SK-N-SH (cell line): ENCODE measurements around the gene SUSD3. TPM values are rescaled to one million over a fixed set of nuclear protein-coding genes. Genes with fewer than 3 reads are reported as not detected.

Source experiments
- CTCF ChIA-PET: fragments of 300-600, 350-600 bp; formaldehyde crosslinking; extraction: SDS; loops from one replicate; lab custom pipeline; 2021; lab: Yijun Ruan, JAX
- POLR2A ChIA-PET: fragments of 350-600 bp; sonication (Branson Sonifier 250); formaldehyde crosslinking; extraction: SDS; loops from one replicate; lab custom pipeline; 2020; ENCODE audit warnings: antibody characterized with exemption, inconsistent platforms; lab: Yijun Ruan, JAX
- DNase-seq: peaks from one replicate; pipeline ENCODE4 v3.0.0; 2012
- H2AFZ ChIP-seq: fragments of 200-600 bp; sonication (generic); 2 replicates; pipeline ENCODE4 v1.8.1; 2016; ENCODE audit warnings: antibody characterized with exemption, mild to moderate bottlenecking, low read depth
- H3F3A ChIP-seq: fragments of 200-600 bp; sonication (generic); replicated peaks from 2 replicates; pipeline ENCODE3; 2016; ENCODE audit warnings: antibody characterized with exemption, mild to moderate bottlenecking; ENCODE audit not compliant: insufficient read depth
- H3K27ac ChIP-seq, 2 experiments: fragments of 200-500 bp in 1 of 2; fragments of 200-600 bp in 1 of 2; sonication (Bioruptor generic) in 1 of 2; sonication (generic), shearing (Covaris generic) in 1 of 2; 2 replicates each; pipeline versions ENCODE4 v1.5.1 to v1.6.1; 2014 to 2016; ENCODE audit warnings: low read depth in 2 of 2, inconsistent platforms in 1 of 2, low read length in 1 of 2, mild to moderate bottlenecking in 1 of 2, mixed read lengths in 1 of 2
- H3K27me3 ChIP-seq: fragments of 200-600 bp; sonication (generic), shearing (Covaris generic); 2 replicates; pipeline ENCODE4 v1.6.1; 2016; ENCODE audit warnings: mixed run types; ENCODE audit not compliant: insufficient read depth
- H3K36me3 ChIP-seq, 2 experiments: fragments of 200-500 bp in 1 of 2; fragments of 200-600 bp in 1 of 2; sonication (Bioruptor generic) in 1 of 2; sonication (generic) in 1 of 2; replicated peaks in 1 of 2; 2 replicates each; pipeline versions ENCODE3 to v1.5.1; 2014 to 2016; ENCODE audit warnings: low read length in 1 of 2, mild to moderate bottlenecking in 1 of 2; ENCODE audit not compliant: insufficient read depth in 2 of 2, control insufficient read depth in 1 of 2
- H3K4me1 ChIP-seq, 2 experiments: fragments of 200-500 bp in 1 of 2; fragments of 200-600 bp in 1 of 2; sonication (Bioruptor generic) in 1 of 2; sonication (generic), shearing (Covaris generic) in 1 of 2; 2 replicates each; pipeline versions ENCODE4 v1.5.1 to v1.6.1; 2014 to 2016; ENCODE audit warnings: low read depth in 1 of 2, low read length in 1 of 2, mixed run types in 1 of 2; ENCODE audit not compliant: insufficient read depth in 2 of 2, control insufficient read depth in 1 of 2
- H3K4me2 ChIP-seq: fragments of 200-600 bp; sonication (generic), shearing (Covaris generic); 2 replicates; pipeline ENCODE4 v1.6.1; 2017; ENCODE audit warnings: mixed run types
- H3K4me3 ChIP-seq, 2 experiments: fragments of 200-500 bp in 1 of 2; fragments of 200-600 bp in 1 of 2; sonication (Bioruptor generic) in 1 of 2; sonication (generic), shearing (Covaris generic) in 1 of 2; 2 replicates each; pipeline versions ENCODE4 v1.5.1 to v1.8.1; 2014 to 2016; ENCODE audit warnings: low read depth in 2 of 2, inconsistent platforms in 1 of 2, low read length in 1 of 2, mild to moderate bottlenecking in 1 of 2, mixed read lengths in 1 of 2, moderate library complexity in 1 of 2
- H3K79me2 ChIP-seq: fragments of 200-600 bp; sonication (generic); 2 replicates; pipeline ENCODE4 v1.8.1; 2017; ENCODE audit warnings: mild to moderate bottlenecking; ENCODE audit not compliant: insufficient read depth
- H3K9ac ChIP-seq: fragments of 200-600 bp; sonication (generic); 2 replicates; pipeline ENCODE4 v1.6.1; 2017; ENCODE audit warnings: mixed run types
- H3K9me2 ChIP-seq: fragments of 200-600 bp; sonication (generic); 2 replicates; pipeline ENCODE4 v1.6.1; 2017; ENCODE audit warnings: mixed run types
- H3K9me3 ChIP-seq: fragments of 200-600 bp; sonication (generic); 2 replicates; pipeline ENCODE4 v1.6.1; 2017; ENCODE audit warnings: mixed run types, mild to moderate bottlenecking, moderate library complexity
- H4K20me1 ChIP-seq: fragments of 200-600 bp; sonication (generic); 2 replicates; pipeline ENCODE4 v1.6.1; 2017; ENCODE audit warnings: mild to moderate bottlenecking, mixed run types; ENCODE audit not compliant: insufficient read depth
- EZH2phosphoT487 ChIP-seq: fragments of 200-600 bp; sonication (generic); IDR thresholded peaks from 2 replicates; pipeline ENCODE4 v1.6.1; 2017; ENCODE audit warnings: low read depth, mixed run types, mild to moderate bottlenecking, antibody characterized with exemption, moderate library complexity, borderline replicate concordance
- FOSL2 ChIP-seq: IDR thresholded peaks from 2 replicates; pipeline ENCODE4 v1.4.0; 2012; ENCODE audit warnings: low read depth, mild to moderate bottlenecking, moderate library complexity, borderline replicate concordance
- IRF3 ChIP-seq: fragments of 150-350 bp; IDR thresholded peaks from 2 replicates; pipeline ENCODE4 v1.6.1; 2016; ENCODE audit warnings: mild to moderate bottlenecking, low read depth, low read length
- MAX ChIP-seq: IDR thresholded peaks from 2 replicates; pipeline ENCODE4 v1.4.0; 2012; ENCODE audit warnings: low read depth
- NFIC ChIP-seq: IDR thresholded peaks from 2 replicates; pipeline ENCODE4 v1.4.0; 2012; ENCODE audit warnings: borderline replicate concordance
- RAD21 ChIP-seq: IDR thresholded peaks from 2 replicates; pipeline ENCODE4 v1.6.1; 2012; ENCODE audit warnings: mild to moderate bottlenecking, low read length
- RCOR1 ChIP-seq: fragments of 150-350 bp; IDR thresholded peaks from 2 replicates; pipeline ENCODE4 v1.6.1; 2017; ENCODE audit warnings: antibody characterized with exemption, low read length
- REST ChIP-seq: IDR thresholded peaks from 2 replicates; pipeline ENCODE4 v1.6.1; 2012; ENCODE audit warnings: mild to moderate bottlenecking, low read depth, low read length, moderate library complexity
- RFX5 ChIP-seq: IDR thresholded peaks from 2 replicates; pipeline ENCODE4 v1.6.1; 2012; ENCODE audit warnings: mild to moderate bottlenecking, improper control_type of control experiment, low read length
- TAF1 ChIP-seq: IDR thresholded peaks from 2 replicates; pipeline ENCODE4 v1.6.1; 2012; ENCODE audit warnings: low read depth, mild to moderate bottlenecking, low read length, moderate library complexity, borderline replicate concordance
- TCF12 ChIP-seq: IDR thresholded peaks from 2 replicates; pipeline ENCODE4 v1.4.0; 2012
- TEAD4 ChIP-seq: IDR thresholded peaks from 2 replicates; pipeline ENCODE4 v1.4.0; 2012; ENCODE audit warnings: mild to moderate bottlenecking, borderline replicate concordance; ENCODE audit not compliant: insufficient read depth
- USF2 ChIP-seq: fragments of 150-350 bp; IDR thresholded peaks from 2 replicates; pipeline ENCODE4 v1.6.1; 2017; ENCODE audit warnings: antibody characterized with exemption, low read length, low read depth, borderline replicate concordance
- WGBS: methylation state at CpG from one replicate; pipeline ENCODE4 v1.1.6; 2017; ENCODE audit warnings: low lambda C conversion rate; 5-methylcytosine and 5-hydroxymethylcytosine counted together
- polyA plus RNA-seq, 3 experiments: library from polyadenylated mRNA; depleted of rRNA; stranded (reverse); fragments of >200 nt; gene quantifications; 2 replicates each; pipeline ENCODE4 v1.2.3, GENCODE V29; 2012
- TF ChIP-seq, protein P1 (sequence below): IDR thresholded peaks from 2 replicates; pipeline ENCODE4; 2012
- TF ChIP-seq, protein P2 (sequence below): fragments of 200-600 bp; sonication (generic); IDR thresholded peaks from 2 replicates; pipeline ENCODE4 v1.6.1; 2017; ENCODE audit warnings: antibody characterized with exemption, mild to moderate bottlenecking, moderate library complexity

SUSD3 gene
- polyA plus RNA-seq (2012; rRNA removed), result 0.49 and 0.67 TPM in 2 replicates
- 0.33 and 0.35 TPM in 2 replicates for polyA plus RNA-seq (2012; cell fraction: cytosol; rRNA removed)
- polyA plus RNA-seq (2012; cell fraction: nucleus; rRNA removed), result 0.09 and 0.13 TPM in 2 replicates

DNA sequence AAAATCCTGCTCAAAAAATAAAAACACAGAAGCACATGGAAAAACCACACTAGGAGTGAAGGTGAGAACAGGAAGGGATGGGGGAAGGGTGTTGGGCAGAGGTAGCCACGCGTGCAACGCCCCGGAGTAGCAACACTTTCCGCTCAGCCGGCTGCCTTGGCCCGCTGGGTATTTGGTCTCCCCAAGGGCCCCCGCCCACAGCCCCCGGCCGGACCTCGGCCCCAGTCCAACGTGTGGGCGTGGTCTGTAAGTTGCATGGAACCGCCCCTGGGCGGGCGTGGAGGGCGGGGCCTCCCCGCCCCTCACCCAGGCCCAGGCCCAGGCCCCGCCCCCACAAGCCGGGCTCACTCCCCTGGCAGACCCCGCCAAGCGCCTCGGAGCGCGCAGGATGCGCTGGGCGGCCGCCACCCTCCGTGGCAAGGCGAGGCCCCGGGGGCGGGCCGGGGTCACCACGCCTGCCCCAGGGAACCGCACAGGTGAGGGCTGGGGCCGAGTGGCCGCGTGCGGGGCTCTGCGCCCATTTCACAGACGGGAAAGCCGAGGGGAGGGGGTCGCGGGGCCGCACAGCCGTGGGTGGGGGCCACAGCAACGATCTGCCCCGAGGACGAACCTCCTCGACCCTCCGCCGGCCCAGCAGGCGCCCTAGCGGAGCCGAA, at the start of gene SUSD3:
SUSD3 (plus strand) TSS at position 347 of the 656 bp plus-strand sequence; CDS start at position 389, 42 bp downstream.
- no peaks in the 10 kb centered on the region for H4K20me1 ChIP-seq
- no peaks in the 10 kb centered on the region for H3K9me3 ChIP-seq
- peak; percentile 97 for DNase-seq
- 61% methylated on average over 7 of the region's 55 CpGs for WGBS
- no peak within 1 kb of the TSS for H3K4me2 ChIP-seq
- no peaks in the 10 kb centered on the region for H3F3A ChIP-seq
- H3K9ac ChIP-seq, result no peak within 1 kb of the TSS
- peaks cover 0 to 7% of the 10 kb centered on the region in 2 experiments; a peak in 1 of 4 replicates for H3K4me1 ChIP-seq
- CTCF ChIA-PET, result interaction anchor here (2.7 kb wide), 1 partner anchor 55 kb away, joined by 7 read pairs; no protein-coding TSS in a partner anchor
- POLR2A ChIA-PET, result no interaction called here
- no peak within 1 kb of the TSS for H2AFZ ChIP-seq
- H3K9me2 ChIP-seq, result no peaks in the 10 kb centered on the region
- peak within 1 kb of the TSS in 1 of 2 experiments; percentile 22; a peak in 2 of 4 replicates for H3K4me3 ChIP-seq
- H3K27me3 ChIP-seq, result no peaks in the 10 kb centered on the region
- no peaks in the 10 kb centered on the region for H3K79me2 ChIP-seq
- TF ChIP-seq FOSL2, result no peak
- TF ChIP-seq IRF3, result no peak
- no peak for TF ChIP-seq RCOR1
- TF ChIP-seq, protein P1, sequence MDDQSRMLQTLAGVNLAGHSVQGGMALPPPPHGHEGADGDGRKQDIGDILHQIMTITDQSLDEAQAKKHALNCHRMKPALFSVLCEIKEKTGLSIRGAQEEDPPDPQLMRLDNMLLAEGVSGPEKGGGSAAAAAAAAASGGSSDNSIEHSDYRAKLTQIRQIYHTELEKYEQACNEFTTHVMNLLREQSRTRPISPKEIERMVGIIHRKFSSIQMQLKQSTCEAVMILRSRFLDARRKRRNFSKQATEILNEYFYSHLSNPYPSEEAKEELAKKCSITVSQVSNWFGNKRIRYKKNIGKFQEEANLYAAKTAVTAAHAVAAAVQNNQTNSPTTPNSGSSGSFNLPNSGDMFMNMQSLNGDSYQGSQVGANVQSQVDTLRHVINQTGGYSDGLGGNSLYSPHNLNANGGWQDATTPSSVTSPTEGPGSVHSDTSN, result no peak
- TF ChIP-seq NFIC, result no peak
- no peak for TF ChIP-seq TEAD4
- no peak within 1 kb of the TSS for H3K27ac ChIP-seq
- no peaks in the 10 kb centered on the region for H3K36me3 ChIP-seq

DNA sequence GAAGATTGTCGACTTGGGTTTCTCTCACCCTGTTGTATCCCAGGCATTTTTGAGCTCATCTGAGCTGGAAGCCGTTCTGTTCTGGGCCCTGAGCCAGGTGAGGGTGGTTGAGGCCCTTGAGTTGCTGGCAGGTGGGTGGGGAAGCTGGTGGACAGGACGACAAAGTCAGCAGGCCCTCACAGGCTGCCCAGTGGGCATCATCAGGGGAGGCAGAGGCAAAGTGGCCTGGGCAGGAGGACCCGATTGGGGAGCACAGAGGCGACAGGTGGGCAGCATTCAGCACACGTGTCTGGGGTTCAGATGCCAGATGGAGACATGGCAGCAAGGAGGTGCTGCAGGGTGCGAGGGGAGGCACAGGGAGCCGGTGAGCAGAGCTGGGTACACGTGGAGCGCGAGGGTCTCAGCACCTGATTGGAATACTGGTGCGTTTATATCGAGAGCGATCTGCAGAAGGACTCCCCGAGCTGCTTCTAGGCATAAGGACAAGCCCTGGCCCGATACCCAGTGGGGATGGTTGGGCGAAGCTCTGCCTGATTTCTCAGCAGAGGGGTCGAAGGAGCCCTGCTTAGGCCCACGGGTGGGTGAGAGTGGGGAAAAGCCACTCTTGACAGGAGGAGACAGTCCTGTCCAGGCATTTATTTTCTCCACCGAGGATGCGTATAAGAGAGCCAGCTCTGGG, 49.0 kb upstream of the SUSD3 start:
- Histone ChIP-seq H3K27me3 (no peaks in the 10 kb centered on the region), H2AFZ (no peak overlapping the region), H3K9ac (no peak overlapping the region), H3K36me3 (no peaks in the 10 kb centered on the region), H3K79me2 (no peaks in the 10 kb centered on the region), H3K9me3 (no peaks in the 10 kb centered on the region), H4K20me1 (no peaks in the 10 kb centered on the region), H3K9me2 (no peaks in the 10 kb centered on the region), H3K27ac (no peak overlapping the region), H3K4me2 (no peak overlapping the region), H3K4me3 (no peak overlapping the region), H3F3A (no peaks in the 10 kb centered on the region), H3K4me1 (peaks cover 0 to 20% of the 10 kb centered on the region in 2 experiments; a peak in 1 of 4 replicates)
- ChIA-PET POLR2A (no interaction called here), CTCF (interaction anchor here (0.7 to 1.3 kb wide), 6 partner anchors 18 to 145 kb away, joined by 3 to 6 read pairs (median 3); no protein-coding TSS in a partner anchor)
- DNase-seq, result peak; percentile 7
- WGBS, result 57% methylated on average over 19 of the region's 21 CpGs
- no peak for TF ChIP-seq NFIC
- TF ChIP-seq USF2, result no peak
- TF ChIP-seq RFX5, result no peak
- TF ChIP-seq, protein P2, sequence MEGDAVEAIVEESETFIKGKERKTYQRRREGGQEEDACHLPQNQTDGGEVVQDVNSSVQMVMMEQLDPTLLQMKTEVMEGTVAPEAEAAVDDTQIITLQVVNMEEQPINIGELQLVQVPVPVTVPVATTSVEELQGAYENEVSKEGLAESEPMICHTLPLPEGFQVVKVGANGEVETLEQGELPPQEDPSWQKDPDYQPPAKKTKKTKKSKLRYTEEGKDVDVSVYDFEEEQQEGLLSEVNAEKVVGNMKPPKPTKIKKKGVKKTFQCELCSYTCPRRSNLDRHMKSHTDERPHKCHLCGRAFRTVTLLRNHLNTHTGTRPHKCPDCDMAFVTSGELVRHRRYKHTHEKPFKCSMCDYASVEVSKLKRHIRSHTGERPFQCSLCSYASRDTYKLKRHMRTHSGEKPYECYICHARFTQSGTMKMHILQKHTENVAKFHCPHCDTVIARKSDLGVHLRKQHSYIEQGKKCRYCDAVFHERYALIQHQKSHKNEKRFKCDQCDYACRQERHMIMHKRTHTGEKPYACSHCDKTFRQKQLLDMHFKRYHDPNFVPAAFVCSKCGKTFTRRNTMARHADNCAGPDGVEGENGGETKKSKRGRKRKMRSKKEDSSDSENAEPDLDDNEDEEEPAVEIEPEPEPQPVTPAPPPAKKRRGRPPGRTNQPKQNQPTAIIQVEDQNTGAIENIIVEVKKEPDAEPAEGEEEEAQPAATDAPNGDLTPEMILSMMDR, result no peak
- no peak for TF ChIP-seq TAF1
- TF ChIP-seq FOSL2, result no peak
- TF ChIP-seq TCF12, result no peak
- no peak for TF ChIP-seq RAD21
- no peak for TF ChIP-seq REST
- TF ChIP-seq MAX, result no peak
- TF ChIP-seq EZH2phosphoT487, result no peak
